ENCODE data around the gene KLHDC4.
"Not testable (repeated sequence)": the region's sequence is repeated elsewhere in the genome, so short reads cannot be mapped to it uniquely, and the experiment has no call there.

The KLHDC4 gene

GRCh38 chr16:87778476-87778829 is 12.7 kb upstream of the KLHDC4 start:
- TF ChIP-seq PAX5 (IDR thresholded peaks at IDR 0.05; ENCODE audit: insufficient read depth, low read length, severe bottlenecking) = no peak
- TF ChIP-seq POU2F2 (IDR thresholded peaks at IDR 0.05; ENCODE audit: low read depth, low read length) = no peak
- no peak for TF ChIP-seq TAF1 (IDR thresholded peaks at IDR 0.05; ENCODE audit: low read depth, low read length)
- no peak for FAIRE-seq
- no peak for DNase-seq (ENCODE audit: insufficient read length, low spot score)

GRCh38 chr16:87773836-87774235 is 8.1 kb upstream of the KLHDC4 start:
- not testable (repeated sequence) for FAIRE-seq

GRCh38 chr16:87767456-87767855 is 1.7 kb upstream of the KLHDC4 start:
- FAIRE-seq; DNase-seq (ENCODE audit: insufficient read length, low spot score): not testable (repeated sequence)

More at GRCh38 chr16:87773836-87774235, 8.1 kb upstream of the KLHDC4 start:
- not testable (repeated sequence) for DNase-seq (ENCODE audit: insufficient read length, low spot score)

- DNase-seq (ENCODE audit: insufficient read length, low spot score) (no peak), FAIRE-seq (no peak)
- TF ChIP-seq POU2F2 (IDR thresholded peaks at IDR 0.05; ENCODE audit: low read depth, low read length) = no peak
- no peak for TF ChIP-seq PAX5 (IDR thresholded peaks at IDR 0.05; ENCODE audit: insufficient read depth, low read length, severe bottlenecking)
- no peak for TF ChIP-seq SPI1 (IDR thresholded peaks at IDR 0.05; ENCODE audit: low read depth, low read length)
- TF ChIP-seq TAF1 (IDR thresholded peaks at IDR 0.05; ENCODE audit: low read depth, low read length) = no peak
- no peak for TF ChIP-seq POLR2A (IDR thresholded peaks at IDR 0.05; ENCODE audit: low read depth, low read length)
- no peak for TF ChIP-seq POLR2AphosphoS5 (IDR thresholded peaks at IDR 0.05; ENCODE audit: low read depth, low read length)
Observed at GRCh38 chr16:87766485-87766797, 655 bp upstream of the KLHDC4 start.

- FAIRE-seq = no peak
Observed at GRCh38 chr16:87765473-87765775, 362 bp downstream of the KLHDC4 start.

GRCh38 chr16:87764600-87765472 is 950 bp downstream of the KLHDC4 start:
- DNase-seq (ENCODE audit: insufficient read length, low spot score) (no peak), FAIRE-seq (no peak)
- TF ChIP-seq PAX5 (IDR thresholded peaks at IDR 0.05; ENCODE audit: insufficient read depth, low read length, severe bottlenecking) (no peak), POU2F2 (IDR thresholded peaks at IDR 0.05; ENCODE audit: low read depth, low read length) (no peak), TAF1 (IDR thresholded peaks at IDR 0.05; ENCODE audit: low read depth, low read length) (no peak), POLR2AphosphoS5 (IDR thresholded peaks at IDR 0.05; ENCODE audit: low read depth, low read length) (no peak), SPI1 (IDR thresholded peaks at IDR 0.05; ENCODE audit: low read depth, low read length) (no peak), POLR2A (IDR thresholded peaks at IDR 0.05; ENCODE audit: low read depth, low read length) (no peak)

More at GRCh38 chr16:87765473-87765775, 362 bp downstream of the KLHDC4 start:
- TF ChIP-seq POU2F2 (IDR thresholded peaks at IDR 0.05; ENCODE audit: low read depth, low read length) = no peak
- no peak for TF ChIP-seq POLR2AphosphoS5 (IDR thresholded peaks at IDR 0.05; ENCODE audit: low read depth, low read length)
- TF ChIP-seq POLR2A (IDR thresholded peaks at IDR 0.05; ENCODE audit: low read depth, low read length) = no peak
- DNase-seq (ENCODE audit: insufficient read length, low spot score) = peak; percentile 44

GRCh38 chr16:87762620-87763019 is 3.2 kb downstream of the KLHDC4 start:
- FAIRE-seq (no peak), DNase-seq (ENCODE audit: insufficient read length, low spot score) (no peak)
- TF ChIP-seq PAX5 (IDR thresholded peaks at IDR 0.05; ENCODE audit: insufficient read depth, low read length, severe bottlenecking) = no peak
- no peak for TF ChIP-seq POU2F2 (IDR thresholded peaks at IDR 0.05; ENCODE audit: low read depth, low read length)
- TF ChIP-seq SPI1 (IDR thresholded peaks at IDR 0.05; ENCODE audit: low read depth, low read length) = no peak
- TF ChIP-seq POLR2A (IDR thresholded peaks at IDR 0.05; ENCODE audit: low read depth, low read length) = no peak
- TF ChIP-seq TAF1 (IDR thresholded peaks at IDR 0.05; ENCODE audit: low read depth, low read length) = no peak
- no peak for TF ChIP-seq POLR2AphosphoS5 (IDR thresholded peaks at IDR 0.05; ENCODE audit: low read depth, low read length)

- DNase-seq (ENCODE audit: insufficient read length, low spot score) = no peak
- TF ChIP-seq TAF1 (IDR thresholded peaks at IDR 0.05; ENCODE audit: low read depth, low read length) (no peak), POLR2AphosphoS5 (IDR thresholded peaks at IDR 0.05; ENCODE audit: low read depth, low read length) (no peak), SPI1 (IDR thresholded peaks at IDR 0.05; ENCODE audit: low read depth, low read length) (no peak), PAX5 (IDR thresholded peaks at IDR 0.05; ENCODE audit: insufficient read depth, low read length, severe bottlenecking) (peak; percentile 63), POLR2A (IDR thresholded peaks at IDR 0.05; ENCODE audit: low read depth, low read length) (no peak)
- no peak for FAIRE-seq
Observed at GRCh38 chr16:87762071-87762571, 3.7 kb downstream of the KLHDC4 start.

- no peak for DNase-seq (ENCODE audit: insufficient read length, low spot score)
- TF ChIP-seq POLR2AphosphoS5 (IDR thresholded peaks at IDR 0.05; ENCODE audit: low read depth, low read length) = no peak
- TF ChIP-seq PAX5 (IDR thresholded peaks at IDR 0.05; ENCODE audit: insufficient read depth, low read length, severe bottlenecking) = no peak
- no peak for TF ChIP-seq POLR2A (IDR thresholded peaks at IDR 0.05; ENCODE audit: low read depth, low read length)
- TF ChIP-seq SPI1 (IDR thresholded peaks at IDR 0.05; ENCODE audit: low read depth, low read length) = no peak
- TF ChIP-seq POU2F2 (IDR thresholded peaks at IDR 0.05; ENCODE audit: low read depth, low read length) = no peak
- no peak for TF ChIP-seq TAF1 (IDR thresholded peaks at IDR 0.05; ENCODE audit: low read depth, low read length)
- no peak for FAIRE-seq
Observed at GRCh38 chr16:87761060-87761459, 4.7 kb downstream of the KLHDC4 start.

GRCh38 chr16:87757841-87758426 is 7.9 kb downstream of the KLHDC4 start:
- FAIRE-seq (no peak), DNase-seq (ENCODE audit: insufficient read length, low spot score) (no peak)
- TF ChIP-seq POLR2A (IDR thresholded peaks at IDR 0.05; ENCODE audit: low read depth, low read length) (no peak), SPI1 (IDR thresholded peaks at IDR 0.05; ENCODE audit: low read depth, low read length) (no peak), PAX5 (IDR thresholded peaks at IDR 0.05; ENCODE audit: insufficient read depth, low read length, severe bottlenecking) (no peak), POLR2AphosphoS5 (IDR thresholded peaks at IDR 0.05; ENCODE audit: low read depth, low read length) (no peak), TAF1 (IDR thresholded peaks at IDR 0.05; ENCODE audit: low read depth, low read length) (no peak), POU2F2 (IDR thresholded peaks at IDR 0.05; ENCODE audit: low read depth, low read length) (no peak)

Data from GM12891 (cell line).